HG03060 (cell line): ENCODE measurements around the gene RASA4.
"Not testable (repeated sequence)": the region's sequence is repeated elsewhere in the genome, so short reads cannot be mapped to it uniquely, and the experiment has no call there.

Experiments
- ATAC-seq: cut with Tn5 transposase; IDR thresholded peaks from one replicate; pipeline ENCODE4 v1.9.1; 2021; ENCODE audit warnings: low read depth, moderate number of reproducible peaks; ENCODE audit not compliant: unreplicated experiment

The RASA4 gene

DNA sequence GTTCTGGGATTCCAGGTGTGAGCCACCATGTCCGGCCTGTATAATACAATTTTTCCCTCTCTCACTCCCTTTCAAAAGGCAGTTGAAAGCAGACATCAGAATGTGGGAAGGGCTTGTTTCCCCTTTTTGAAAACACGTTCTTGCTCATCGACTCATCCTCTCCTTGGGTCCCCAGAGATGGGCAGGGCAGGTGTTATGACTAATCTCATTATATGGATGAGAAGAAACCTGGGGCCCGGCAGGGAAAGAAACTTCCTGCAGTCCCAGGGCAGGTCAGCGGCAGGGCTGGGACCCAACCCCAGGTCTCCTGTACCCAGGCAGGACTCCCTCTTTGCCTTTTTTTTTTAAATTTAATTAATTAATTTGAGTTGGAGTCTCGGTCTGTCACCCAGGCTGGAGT, 70.2 kb downstream of the RASA4 start:
- peak; percentile 66 for ATAC-seq

DNA sequence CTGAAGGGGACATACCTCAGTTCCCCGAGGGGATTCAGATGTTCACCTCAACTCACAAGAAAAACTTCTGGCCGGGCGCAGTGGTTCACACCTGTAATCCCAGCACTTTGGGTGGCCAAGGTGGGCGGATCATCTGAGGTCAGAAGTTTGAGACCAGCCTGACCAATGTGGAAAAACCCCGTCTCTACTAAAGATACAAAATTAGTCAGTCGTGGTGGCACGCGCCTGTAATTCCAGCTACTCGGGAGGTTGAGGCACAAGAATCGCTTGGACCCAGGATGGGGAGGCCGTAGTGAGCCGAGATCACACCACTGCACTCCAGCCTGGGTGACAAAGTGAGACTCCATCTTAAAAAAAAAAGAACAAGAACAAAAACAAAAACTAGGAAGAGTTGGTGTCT, 71.3 kb downstream of the RASA4 start:
- not testable (repeated sequence) for ATAC-seq

DNA sequence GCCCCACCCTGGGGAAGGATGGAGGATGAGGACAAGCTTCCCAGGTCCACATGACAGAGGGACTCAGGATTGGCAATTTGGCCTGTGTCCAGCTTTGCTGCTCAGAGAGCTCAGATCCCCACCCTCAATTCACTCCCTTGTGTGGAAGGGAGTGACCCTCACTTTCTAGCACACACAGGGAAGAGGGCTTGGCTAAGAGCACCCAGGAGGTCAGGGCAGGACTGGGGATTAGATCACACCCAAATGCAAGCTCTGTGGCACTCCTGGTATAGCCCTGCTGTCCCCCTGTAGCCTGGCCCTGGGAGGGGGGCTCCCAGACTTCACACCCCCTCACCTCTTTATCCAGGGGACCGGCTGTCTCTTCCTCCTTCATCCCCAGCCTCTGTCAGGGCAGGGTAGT, 72.2 kb downstream of the RASA4 start:
- ATAC-seq = not testable (repeated sequence)

DNA sequence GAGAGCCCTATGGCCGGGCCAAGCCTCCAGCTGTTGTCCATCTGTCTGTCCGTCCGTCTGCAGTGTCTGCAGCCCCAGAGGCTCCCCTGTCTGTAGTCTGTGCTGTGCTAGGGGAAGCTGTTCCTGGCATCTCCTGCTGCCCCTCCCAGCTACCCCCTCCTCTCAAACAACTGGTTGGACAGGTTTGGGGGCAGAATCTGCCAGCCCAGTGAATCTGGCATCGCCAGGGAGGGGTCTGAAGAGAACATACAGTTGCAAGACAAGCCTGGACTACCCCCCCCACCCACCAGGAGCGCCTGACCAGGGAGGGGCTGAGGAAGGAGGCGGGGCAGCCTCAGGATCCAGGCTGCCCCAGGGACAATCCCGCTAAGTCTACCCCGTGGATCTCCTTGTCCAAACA, 73.0 kb downstream of the RASA4 start, which contains the start of gene UPK3BL2:
TSS of gene UPK3BL2 (minus strand) at position 101 of the 400 bp plus-strand sequence. CDS start at position 41, 60 bp downstream.
- not testable (repeated sequence) for ATAC-seq

DNA sequence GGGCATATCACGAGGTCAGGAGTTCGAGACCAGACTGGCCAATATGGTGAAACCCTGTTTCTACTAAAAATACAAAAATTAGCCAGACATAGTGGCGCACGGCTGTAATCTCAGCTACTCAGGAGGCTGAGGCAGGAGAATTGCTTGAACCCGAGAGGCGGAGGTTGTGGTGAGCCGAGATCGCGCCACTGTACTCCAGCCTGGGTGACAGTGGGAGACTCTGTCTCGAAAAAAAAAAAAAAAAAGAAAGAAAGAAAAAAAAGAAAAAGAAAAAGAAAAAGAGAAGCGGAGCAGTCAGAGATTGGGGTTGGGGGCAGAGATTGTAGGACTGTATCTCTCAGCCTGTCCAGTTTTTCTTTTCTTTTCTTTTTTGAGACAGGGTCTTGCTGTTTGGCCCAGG, 73.8 kb downstream of the RASA4 start:
- ATAC-seq = not testable (repeated sequence)

DNA sequence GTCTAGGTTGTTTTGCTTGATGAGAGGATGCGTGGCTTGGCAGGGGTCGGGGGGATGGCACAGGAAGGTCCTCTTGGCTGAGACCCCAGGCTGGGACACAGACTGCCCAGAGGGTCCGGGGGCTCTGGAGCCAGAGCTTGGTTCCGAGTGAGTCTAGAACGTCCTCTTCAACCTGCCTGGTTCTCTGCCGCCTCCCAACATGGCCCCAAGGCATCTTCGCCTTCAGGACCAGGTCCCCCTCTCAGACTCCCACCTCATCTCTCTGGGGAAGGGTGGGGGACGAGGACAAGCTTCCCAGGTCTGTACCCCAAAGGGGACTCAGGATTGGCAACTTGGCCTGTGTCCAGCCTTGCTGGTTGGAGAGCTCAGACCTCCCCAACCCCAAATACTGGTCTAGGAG, 74.5 kb downstream of the RASA4 start:
- not testable (repeated sequence) for ATAC-seq

DNA sequence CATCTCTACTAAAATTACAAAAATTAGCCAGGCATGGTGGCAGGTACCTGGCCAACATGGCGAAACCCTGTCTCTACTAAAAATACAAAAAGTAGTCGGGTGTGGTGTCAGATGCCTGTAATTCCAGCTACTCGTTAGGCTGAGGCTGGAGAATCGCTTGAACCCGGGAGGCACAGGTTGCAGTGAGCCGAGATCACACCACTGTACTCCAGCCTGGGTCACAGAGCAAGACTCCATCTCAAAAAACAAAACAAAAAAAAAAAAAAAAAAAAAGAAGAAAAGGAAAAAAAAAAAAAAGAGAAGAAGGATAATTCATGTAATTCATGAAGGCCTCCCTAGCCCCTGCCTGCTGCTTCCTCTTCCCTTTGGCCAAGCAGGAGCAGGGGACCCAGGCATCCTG, 76.0 kb downstream of the RASA4 start:
- not testable (repeated sequence) for ATAC-seq

DNA sequence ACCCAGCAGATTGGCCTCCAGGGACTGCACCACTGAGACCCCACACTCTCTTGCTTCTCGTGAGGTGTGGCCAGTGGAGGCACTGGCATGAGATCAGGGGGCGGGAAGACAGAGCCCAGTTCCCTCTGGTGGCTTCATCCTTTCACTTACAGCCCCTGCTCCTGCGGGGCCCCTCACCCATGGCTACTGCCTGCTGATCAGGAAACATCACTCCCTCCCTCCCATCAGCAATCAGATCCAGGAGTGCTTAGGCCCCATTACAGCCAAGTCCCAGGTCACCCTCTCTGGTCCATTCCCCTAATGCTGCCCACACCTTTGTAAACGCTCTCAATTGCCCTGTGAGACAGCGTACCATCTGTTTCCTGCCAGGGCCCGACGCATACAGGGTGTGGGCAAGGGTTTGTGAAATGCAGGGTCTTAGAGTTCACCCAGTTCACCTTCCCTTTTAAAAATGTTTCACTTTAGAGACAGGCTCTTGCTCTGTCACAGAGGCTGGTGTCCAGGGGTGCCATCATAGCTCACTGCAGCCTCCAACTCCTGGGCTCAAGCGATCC, 81.4 kb downstream of the RASA4 start:
- ATAC-seq = not testable (repeated sequence)

DNA sequence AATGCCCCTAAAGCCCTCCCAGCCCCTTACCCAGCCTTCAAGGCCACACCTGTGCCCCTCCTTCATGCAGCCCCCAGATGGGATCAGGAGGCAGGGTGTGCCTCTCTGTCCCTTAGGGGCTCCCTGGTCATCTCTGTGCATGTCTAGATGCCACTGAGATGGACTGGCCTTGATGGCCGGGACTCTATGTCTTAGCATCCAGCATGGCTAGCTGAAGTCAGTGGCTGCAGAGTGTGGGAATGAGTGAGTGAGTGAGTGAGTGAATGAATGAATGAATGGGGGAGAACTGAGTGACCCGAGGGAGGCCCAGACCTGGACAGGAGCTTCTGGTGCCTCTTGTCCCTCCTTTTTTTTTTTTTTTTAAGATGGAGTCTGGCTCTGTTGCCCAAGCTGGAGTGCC, 84.4 kb downstream of the RASA4 start:
- ATAC-seq = not testable (repeated sequence)

DNA sequence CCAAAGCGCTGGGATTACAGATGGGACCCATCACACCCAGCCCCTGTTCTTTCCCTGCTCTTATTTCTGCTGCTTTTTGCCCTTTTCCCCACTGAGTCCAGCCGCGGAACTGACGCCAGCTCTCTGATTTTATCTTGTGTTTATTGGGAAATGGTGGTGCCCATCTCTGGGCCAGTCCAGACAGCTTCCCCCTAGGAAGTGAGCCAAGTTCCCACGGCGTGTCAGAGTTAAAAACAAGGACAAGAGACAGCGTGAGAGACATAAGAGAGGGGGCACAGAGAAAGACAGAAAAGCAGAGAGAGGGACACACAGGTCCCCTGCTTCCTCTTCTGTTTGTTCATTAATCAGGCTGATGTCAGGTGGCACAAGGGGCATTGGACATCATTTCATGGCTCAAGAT, 85.0 kb downstream of the RASA4 start:
- ATAC-seq = not testable (repeated sequence)

DNA sequence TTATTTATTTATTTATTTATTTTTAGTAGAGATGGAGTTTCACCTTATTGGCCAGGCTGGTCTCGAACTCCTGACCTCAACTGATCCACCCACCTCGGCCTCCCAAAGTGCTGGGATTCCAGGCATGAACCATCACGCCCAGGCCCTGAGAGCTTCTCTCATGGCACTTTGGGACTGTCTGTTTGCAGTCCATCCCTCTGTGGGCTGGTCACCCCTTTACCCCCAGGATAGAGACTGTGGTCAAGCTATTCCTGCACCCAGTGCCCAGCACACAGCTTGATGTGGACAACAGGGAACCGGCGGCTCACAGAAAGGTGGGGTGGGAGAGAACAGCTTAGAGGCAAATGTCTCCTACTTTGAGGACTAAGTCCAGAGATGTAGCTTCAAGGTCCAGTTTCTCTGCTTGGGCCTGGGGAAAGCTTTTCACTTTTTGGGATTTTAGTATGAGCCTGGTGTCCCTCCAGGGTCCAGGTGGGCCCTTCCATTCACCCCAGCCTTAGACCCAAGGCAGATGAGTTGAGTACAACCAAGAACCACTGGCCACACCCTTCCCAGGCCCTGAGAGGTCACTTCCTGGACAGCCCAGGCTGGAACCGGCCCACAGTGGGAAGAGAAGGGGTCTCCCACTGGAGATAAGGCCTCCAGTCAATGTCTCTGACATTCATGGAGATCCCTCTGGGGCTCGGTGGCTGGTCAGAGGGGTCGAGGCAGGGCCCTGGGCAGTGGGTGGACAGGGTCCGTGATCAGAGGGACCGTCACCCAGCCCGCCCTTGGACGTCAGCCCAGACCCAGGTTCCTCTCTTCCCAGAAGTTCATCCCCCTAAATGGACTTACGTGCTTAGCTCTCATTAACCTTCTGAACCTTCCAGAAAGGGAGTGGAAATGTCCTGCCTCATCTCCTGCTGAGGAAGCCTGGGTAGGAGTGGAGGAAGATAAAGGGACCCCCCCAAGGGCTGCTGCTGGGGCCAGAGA, 88.4 kb downstream of the RASA4 start:
- not testable (repeated sequence) for ATAC-seq

DNA sequence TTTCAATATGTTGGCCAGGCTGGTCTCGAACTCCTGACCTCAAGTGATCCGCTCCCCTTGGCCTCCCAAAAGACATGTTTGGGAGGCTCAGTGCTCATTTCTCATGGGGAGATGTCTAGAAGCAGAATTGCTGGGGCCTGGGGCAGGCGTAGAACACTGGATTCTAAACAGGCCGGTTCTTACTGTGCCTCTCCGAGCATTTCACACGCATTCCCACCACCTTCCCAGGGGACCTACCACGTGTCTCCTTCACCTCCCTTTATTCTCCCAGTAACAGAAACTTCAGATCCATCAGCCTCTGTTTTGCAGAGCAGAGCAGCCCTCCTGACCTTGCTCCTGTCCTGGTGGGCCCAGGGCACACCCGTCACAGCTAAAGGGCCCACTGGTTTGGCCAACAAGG, 89.4 kb downstream of the RASA4 start:
- ATAC-seq = not testable (repeated sequence)

DNA sequence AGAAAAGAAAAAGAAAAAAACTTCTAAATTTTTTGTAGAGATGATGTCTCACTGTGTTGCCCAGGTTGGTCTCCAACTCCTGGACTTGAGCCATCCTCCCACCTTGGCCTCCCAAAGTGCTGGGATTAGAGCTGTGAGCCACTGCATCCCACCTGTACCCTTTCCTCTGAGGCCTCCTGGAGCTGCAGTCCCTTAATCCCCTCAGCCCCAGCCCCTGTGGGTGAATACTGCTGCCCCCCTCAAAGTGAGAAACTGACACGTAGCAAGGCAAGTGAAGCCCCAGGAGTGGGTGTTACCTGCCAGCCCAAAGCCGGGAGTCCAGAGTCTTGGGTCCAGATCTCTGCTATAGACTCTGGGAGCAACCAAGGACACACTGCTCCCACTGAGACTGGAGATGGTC, 91.8 kb downstream of the RASA4 start:
- not testable (repeated sequence) for ATAC-seq
